ENCODE data around the gene MROH2A.

MROH2A gene

GRCh38 chr2:233818639-233819621 lies 40.8 kb downstream of the MROH2A start:
- Histone ChIP-seq H3K4me1 (ENCODE audit: insufficient read depth, low read length, poor library complexity, severe bottlenecking) (no peaks in the 10 kb centered on the region), H3K4me3 (ENCODE audit: low read length, poor library complexity, severe bottlenecking) (no peak overlapping the region), H3K9me2 (replicated peaks; ENCODE audit: low read depth, low read length) (no peaks in the 10 kb centered on the region), H3K36me3 (ENCODE audit: insufficient read depth, low read length) (no peaks in the 10 kb centered on the region), H3K27me3 (ENCODE audit: insufficient read depth, low read length, poor library complexity, severe bottlenecking) (no peaks in the 10 kb centered on the region), H2AFZ (ENCODE audit: low read length) (no peak overlapping the region), H3K79me2 (ENCODE audit: insufficient read depth, low read length) (no peaks in the 10 kb centered on the region), H3K9me3 (ENCODE audit: insufficient read depth, low read depth, low read length) (no peaks in the 10 kb centered on the region), H4K20me1 (ENCODE audit: insufficient read depth, low read length, poor library complexity, severe bottlenecking) (no peaks in the 10 kb centered on the region), H3K4me2 (ENCODE audit: low read depth, low read length, poor library complexity, severe bottlenecking) (no peak overlapping the region), H3K9ac (ENCODE audit: low read depth, low read length, poor library complexity, severe bottlenecking) (no peak overlapping the region), H3F3A (ENCODE audit: low read depth) (no peaks in the 10 kb centered on the region)
- no peak for TF ChIP-seq EZH2phosphoT487 (IDR thresholded peaks at IDR 0.05; ENCODE audit: borderline replicate concordance)
- TF ChIP-seq CTCF (conservative IDR thresholded peaks at IDR 0.05; ENCODE audit: low read length), result no peak

DNA sequence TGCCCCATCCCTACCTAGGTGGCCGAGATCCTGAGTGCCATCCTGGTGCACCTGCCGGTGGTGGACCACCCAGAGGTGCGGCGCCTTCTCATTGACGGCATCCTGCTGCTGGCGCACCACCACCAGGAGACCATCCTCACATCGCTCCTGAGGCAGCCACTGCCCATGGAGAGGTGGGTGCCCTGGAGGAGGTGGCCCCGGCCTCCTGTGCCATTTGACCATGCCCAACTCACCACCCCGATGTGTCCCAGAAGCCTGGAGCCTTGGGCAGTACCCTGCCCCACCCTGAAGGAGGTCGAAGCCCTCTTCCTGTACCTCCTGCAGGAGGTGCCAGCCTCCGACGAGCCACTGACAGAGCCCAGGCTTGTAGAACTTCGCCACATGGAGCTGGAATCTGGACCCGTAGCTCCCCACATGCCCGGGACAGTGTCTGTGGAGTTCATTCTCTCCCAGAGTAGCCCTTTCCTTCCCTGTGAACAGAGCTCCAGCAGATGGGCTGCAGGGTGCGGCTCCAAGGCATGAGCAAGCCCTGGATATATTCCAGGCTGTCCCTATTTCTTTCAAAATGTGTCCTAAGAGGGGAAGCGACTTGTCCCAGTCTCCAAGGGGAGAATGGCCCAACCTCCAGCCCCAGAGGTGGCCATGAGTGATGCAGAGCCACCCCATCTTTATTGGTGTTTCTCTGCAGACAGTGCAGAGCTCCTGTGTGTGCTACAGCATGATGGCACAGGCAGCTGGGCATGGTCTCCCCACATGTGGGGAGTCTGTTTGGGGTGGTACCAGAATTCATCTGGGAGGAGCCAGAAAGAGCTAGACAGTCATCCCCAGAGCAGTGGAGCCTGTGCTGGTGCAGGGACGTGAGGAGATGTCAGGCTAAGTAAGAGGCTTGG lies 42.0 kb downstream of the MROH2A start:
- Histone ChIP-seq H3K9me3 (ENCODE audit: insufficient read depth, low read depth, low read length) (no peaks in the 10 kb centered on the region), H3K4me1 (ENCODE audit: insufficient read depth, low read length, poor library complexity, severe bottlenecking) (no peaks in the 10 kb centered on the region), H4K20me1 (ENCODE audit: insufficient read depth, low read length, poor library complexity, severe bottlenecking) (no peaks in the 10 kb centered on the region), H3K4me3 (ENCODE audit: low read length, poor library complexity, severe bottlenecking) (no peak overlapping the region), H3K79me2 (ENCODE audit: insufficient read depth, low read length) (no peaks in the 10 kb centered on the region), H3K9me2 (replicated peaks; ENCODE audit: low read depth, low read length) (no peaks in the 10 kb centered on the region), H2AFZ (ENCODE audit: low read length) (no peak overlapping the region), H3K9ac (ENCODE audit: low read depth, low read length, poor library complexity, severe bottlenecking) (no peak overlapping the region), H3K36me3 (ENCODE audit: insufficient read depth, low read length) (no peaks in the 10 kb centered on the region), H3K4me2 (ENCODE audit: low read depth, low read length, poor library complexity, severe bottlenecking) (no peak overlapping the region), H3F3A (ENCODE audit: low read depth) (no peaks in the 10 kb centered on the region), H3K27me3 (ENCODE audit: insufficient read depth, low read length, poor library complexity, severe bottlenecking) (no peaks in the 10 kb centered on the region)
- TF ChIP-seq EZH2phosphoT487 (IDR thresholded peaks at IDR 0.05; ENCODE audit: borderline replicate concordance), result no peak
- no peak for TF ChIP-seq CTCF (conservative IDR thresholded peaks at IDR 0.05; ENCODE audit: low read length)

GRCh38 chr2:233820774-233821105 lies 42.6 kb downstream of the MROH2A start:
- Histone ChIP-seq H3K27me3 (ENCODE audit: insufficient read depth, low read length, poor library complexity, severe bottlenecking) (no peaks in the 10 kb centered on the region), H2AFZ (ENCODE audit: low read length) (no peak overlapping the region), H3K36me3 (ENCODE audit: insufficient read depth, low read length) (no peaks in the 10 kb centered on the region), H3K4me1 (ENCODE audit: insufficient read depth, low read length, poor library complexity, severe bottlenecking) (no peaks in the 10 kb centered on the region), H3K79me2 (ENCODE audit: insufficient read depth, low read length) (no peaks in the 10 kb centered on the region), H3K9me3 (ENCODE audit: insufficient read depth, low read depth, low read length) (no peaks in the 10 kb centered on the region), H3F3A (ENCODE audit: low read depth) (no peaks in the 10 kb centered on the region), H4K20me1 (ENCODE audit: insufficient read depth, low read length, poor library complexity, severe bottlenecking) (no peaks in the 10 kb centered on the region), H3K9me2 (replicated peaks; ENCODE audit: low read depth, low read length) (no peaks in the 10 kb centered on the region), H3K4me3 (ENCODE audit: low read length, poor library complexity, severe bottlenecking) (no peak overlapping the region), H3K4me2 (ENCODE audit: low read depth, low read length, poor library complexity, severe bottlenecking) (no peak overlapping the region), H3K9ac (ENCODE audit: low read depth, low read length, poor library complexity, severe bottlenecking) (no peak overlapping the region)
- TF ChIP-seq CTCF (conservative IDR thresholded peaks at IDR 0.05; ENCODE audit: low read length) (no peak), EZH2phosphoT487 (IDR thresholded peaks at IDR 0.05; ENCODE audit: borderline replicate concordance) (no peak)
